ENCODE results near the gene GPRIN3. TPM values are rescaled to one million over a fixed set of nuclear protein-coding genes. Genes with fewer than 3 reads are reported as not detected.

The GPRIN3 gene
- total RNA-seq, 2 donors from 2014 or later, result 11.6 to 24.0 TPM

DNA sequence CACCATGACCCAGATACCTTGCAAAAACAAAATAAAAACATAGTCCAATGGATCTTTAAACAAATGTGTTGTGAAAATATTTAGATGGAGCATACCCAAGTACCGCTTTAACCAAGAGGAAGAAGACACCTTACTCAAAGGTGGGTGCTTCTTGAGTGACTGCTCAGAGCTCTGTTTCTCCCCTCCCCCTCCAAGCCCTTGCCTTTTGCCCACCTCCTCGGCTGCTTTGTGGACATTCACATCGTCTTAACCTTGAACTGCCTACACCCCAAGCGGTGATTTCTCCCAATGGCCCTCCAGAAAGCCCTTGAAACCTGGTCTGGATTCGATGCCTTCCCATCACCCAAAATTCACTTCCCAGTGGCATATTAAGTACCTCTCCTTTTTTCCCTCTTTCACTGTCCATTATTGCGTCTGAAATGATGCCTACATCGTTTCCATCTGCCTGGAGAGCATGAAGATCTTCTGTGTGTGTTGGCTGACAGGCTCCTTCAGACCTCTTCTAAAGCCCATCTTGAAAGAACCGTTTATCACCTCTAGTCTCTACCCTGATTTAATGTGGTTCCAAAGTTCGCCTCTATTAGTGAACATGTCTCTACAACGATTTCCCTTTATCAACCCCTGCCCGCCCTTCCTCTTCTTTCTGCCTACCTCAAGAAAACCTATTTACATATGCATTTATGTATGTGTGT is 968 bp downstream of the GPRIN3 start:
- no peak for DNase-seq (ENCODE audit: low spot score)
- no peak for ATAC-seq
- no peaks in the 10 kb centered on the region for H3K27me3 Mint-ChIP-seq
- no peaks in the 10 kb centered on the region for H3K9me3 Mint-ChIP-seq
- H3K36me3 Mint-ChIP-seq, result peaks cover 6% of the 10 kb centered on the region
- H3K27ac Mint-ChIP-seq, result peak overlapping the region in 1 of 2 donors; percentile 95
- H3K4me3 Mint-ChIP-seq, result peak overlapping the region; percentile 95
- H3K4me1 Mint-ChIP-seq (ENCODE audit: low read depth in 2 of 2), result peaks cover 33 to 55% of the 10 kb centered on the region in 2 donors

DNA sequence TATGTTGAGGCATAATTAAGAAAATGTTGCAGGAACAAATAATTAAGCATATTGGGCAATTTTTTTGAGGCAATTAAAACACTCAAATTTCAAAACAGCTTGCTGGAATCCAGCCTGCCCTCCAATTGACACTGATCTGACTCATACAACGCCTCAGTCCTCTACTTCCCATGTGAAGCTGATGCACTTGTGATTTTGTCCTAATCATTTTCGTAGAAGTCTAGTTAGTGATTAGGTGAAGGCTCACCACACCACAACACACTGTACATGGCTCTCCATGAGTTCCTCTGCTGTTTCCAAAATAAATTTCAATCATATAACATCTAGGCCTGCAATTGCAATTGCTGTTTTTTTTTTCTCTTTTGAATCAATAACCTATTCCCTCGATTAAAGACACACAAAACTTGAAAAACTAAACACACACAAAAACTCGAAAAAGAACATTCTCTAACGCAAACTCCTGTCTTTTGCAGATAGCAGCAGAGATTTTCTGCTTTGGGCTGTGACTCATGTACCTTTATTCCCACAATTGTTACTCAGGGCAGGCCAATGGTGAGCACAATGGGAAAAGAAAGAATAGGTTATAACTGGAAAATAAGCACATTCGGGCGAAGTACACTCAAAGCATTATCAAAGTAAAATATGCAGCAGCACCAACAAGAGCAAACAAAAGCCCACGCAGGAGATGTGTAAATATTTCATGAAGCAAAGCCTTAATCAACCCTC is 1.7 kb downstream of the GPRIN3 start:
- Mint-ChIP-seq H3K9me3 (no peaks in the 10 kb centered on the region), H3K36me3 (peaks cover 6% of the 10 kb centered on the region), H3K27me3 (no peaks in the 10 kb centered on the region), H3K4me1 (ENCODE audit: low read depth in 2 of 2) (peaks cover 38 to 63% of the 10 kb centered on the region in 2 donors), H3K27ac (peak overlapping the region in 1 of 2 donors; percentile 95), H3K4me3 (peak overlapping the region; percentile 95)
- no peak for DNase-seq (ENCODE audit: low spot score)
- peak; percentile 56 to 66 for ATAC-seq

- ATAC-seq (no peak), DNase-seq (ENCODE audit: low spot score) (no peak)
- peak overlapping the region in 1 of 2 donors; percentile 95 for H3K27ac Mint-ChIP-seq
- no peaks in the 10 kb centered on the region for H3K9me3 Mint-ChIP-seq
- H3K4me1 Mint-ChIP-seq (ENCODE audit: low read depth in 2 of 2), result peaks cover 41 to 70% of the 10 kb centered on the region in 2 donors
- no peaks in the 10 kb centered on the region for H3K27me3 Mint-ChIP-seq
- H3K36me3 Mint-ChIP-seq, result peaks cover 6% of the 10 kb centered on the region
- H3K4me3 Mint-ChIP-seq, result peak overlapping the region; percentile 95
Observed at GRCh38 chr4:89305028-89305427, 2.6 kb downstream of the GPRIN3 start.

DNA sequence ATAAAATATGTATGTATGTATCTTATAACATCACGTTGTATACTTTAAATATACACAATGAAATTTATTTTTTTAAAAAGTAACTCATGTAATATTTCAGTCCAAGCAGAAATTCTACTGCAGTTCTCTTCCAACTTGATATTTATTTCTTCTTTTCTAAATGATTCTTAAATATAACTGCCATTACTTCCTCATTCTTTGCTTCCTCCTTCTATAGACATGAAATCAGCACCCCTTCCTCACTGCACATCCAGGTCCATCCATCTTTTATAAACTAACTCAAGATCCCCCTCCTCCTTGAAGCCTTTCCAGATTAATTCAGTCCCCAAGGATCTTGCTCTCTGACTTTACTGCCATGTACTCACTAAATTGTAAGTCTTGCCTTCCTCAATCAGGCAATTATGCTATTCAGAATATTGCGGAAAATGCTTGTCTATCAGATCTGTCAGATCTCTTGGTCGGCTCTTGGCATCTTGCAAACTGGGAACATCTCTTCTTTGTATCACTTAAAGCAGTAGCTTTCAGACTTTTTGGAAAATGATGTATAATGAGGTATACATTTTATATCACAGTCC is 3.7 kb downstream of the GPRIN3 start:
- peaks cover 6% of the 10 kb centered on the region for H3K36me3 Mint-ChIP-seq
- ATAC-seq (no peak), DNase-seq (ENCODE audit: low spot score) (no peak)
- no peaks in the 10 kb centered on the region for H3K9me3 Mint-ChIP-seq
- H3K4me1 Mint-ChIP-seq (ENCODE audit: low read depth in 2 of 2), result peaks cover 48 to 74% of the 10 kb centered on the region in 2 donors
- H3K4me3 Mint-ChIP-seq, result peak overlapping the region; percentile 90
- H3K27me3 Mint-ChIP-seq, result no peaks in the 10 kb centered on the region
- H3K27ac Mint-ChIP-seq, result peak overlapping the region in 1 of 2 donors; percentile 95

- H3K36me3 Mint-ChIP-seq, result peaks cover 6% of the 10 kb centered on the region
- H3K4me3 Mint-ChIP-seq, result peak overlapping the region; percentile 86
- no peaks in the 10 kb centered on the region for H3K27me3 Mint-ChIP-seq
- H3K27ac Mint-ChIP-seq, result peak overlapping the region in 1 of 2 donors; percentile 95
- peaks cover 49 to 77% of the 10 kb centered on the region in 2 donors for H3K4me1 Mint-ChIP-seq (ENCODE audit: low read depth in 2 of 2)
- H3K9me3 Mint-ChIP-seq, result no peaks in the 10 kb centered on the region
- peak; percentile 70 to 74 for ATAC-seq
- DNase-seq (ENCODE audit: low spot score), result peak; percentile 76
Observed at GRCh38 chr4:89303177-89303576, 4.4 kb downstream of the GPRIN3 start.

DNA sequence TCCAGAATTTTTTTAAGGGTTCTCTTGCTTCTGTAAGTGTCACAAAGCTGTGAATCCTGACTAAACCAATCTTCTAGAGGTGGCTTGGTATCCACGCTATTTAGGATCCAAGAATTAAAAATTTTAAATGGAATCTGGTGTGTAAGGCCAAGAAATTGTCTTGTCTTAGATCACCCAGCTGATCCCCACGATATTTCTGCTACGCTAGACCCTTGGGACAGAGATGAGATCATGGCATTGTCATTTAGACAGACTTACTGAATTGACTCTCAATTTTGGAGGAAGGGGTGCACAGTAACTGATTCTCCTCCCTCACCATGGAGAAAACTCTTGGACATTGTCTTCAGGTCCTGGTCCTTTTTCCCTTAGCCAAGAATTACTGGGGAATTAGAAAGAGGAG is 5.7 kb downstream of the GPRIN3 start:
- no peaks in the 10 kb centered on the region for H3K27me3 Mint-ChIP-seq
- H3K4me3 Mint-ChIP-seq, result peak overlapping the region; percentile 86
- peaks cover 58 to 89% of the 10 kb centered on the region in 2 donors for H3K4me1 Mint-ChIP-seq (ENCODE audit: low read depth in 2 of 2)
- no peak for DNase-seq (ENCODE audit: low spot score)
- H3K9me3 Mint-ChIP-seq, result peaks cover 3% of the 10 kb centered on the region
- peak overlapping the region in 1 of 2 donors; percentile 95 for H3K27ac Mint-ChIP-seq
- ATAC-seq, result no peak
- peaks cover 4% of the 10 kb centered on the region for H3K36me3 Mint-ChIP-seq

DNA sequence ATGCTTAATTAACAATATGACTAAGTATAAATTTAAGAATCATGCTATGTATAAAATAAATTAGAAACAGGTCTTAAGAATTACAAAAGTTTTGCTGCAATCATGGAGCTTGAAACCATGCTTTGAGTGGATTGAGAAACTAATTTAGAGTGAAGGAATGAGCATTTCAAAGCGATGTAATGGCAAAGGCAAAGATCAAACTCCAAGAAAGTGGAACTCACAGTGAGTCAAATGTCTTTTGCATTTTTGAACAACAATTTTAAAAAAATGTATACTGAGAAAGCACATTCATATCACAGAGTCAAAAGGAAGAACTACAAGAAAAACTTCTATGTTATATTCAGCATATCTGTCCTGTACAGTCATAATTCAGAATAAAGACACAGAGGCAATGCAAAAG is 6.6 kb downstream of the GPRIN3 start:
- peaks cover 51 to 86% of the 10 kb centered on the region in 2 donors for H3K4me1 Mint-ChIP-seq (ENCODE audit: low read depth in 2 of 2)
- peak overlapping the region in 1 of 2 donors; percentile 95 for H3K27ac Mint-ChIP-seq
- H3K36me3 Mint-ChIP-seq, result no peaks in the 10 kb centered on the region

DNA sequence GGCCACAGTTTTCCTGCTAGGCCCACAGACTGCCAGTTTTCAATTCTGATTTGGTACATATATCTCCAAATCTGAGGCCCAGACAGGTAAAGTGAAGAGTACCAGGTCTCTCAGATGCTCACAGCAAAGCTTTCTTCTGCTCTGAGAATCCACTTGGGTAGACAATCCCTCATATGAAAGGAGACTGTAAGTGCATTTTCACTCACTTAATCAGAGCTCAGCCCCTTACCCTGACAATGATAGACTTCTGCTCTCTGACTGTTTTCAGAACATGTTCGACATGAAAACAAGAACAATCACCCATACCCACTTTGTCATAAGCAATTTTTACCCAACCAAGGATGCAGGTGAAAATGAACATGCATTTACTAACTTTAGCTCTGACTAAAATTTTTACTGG is 7.1 kb downstream of the GPRIN3 start:
- DNase-seq (ENCODE audit: low spot score) (no peak), ATAC-seq (no peak)
- peaks cover 46 to 82% of the 10 kb centered on the region in 2 donors for H3K4me1 Mint-ChIP-seq (ENCODE audit: low read depth in 2 of 2)
- peak overlapping the region; percentile 86 for H3K4me3 Mint-ChIP-seq
- H3K27ac Mint-ChIP-seq, result peak overlapping the region in 1 of 2 donors; percentile 95
- no peaks in the 10 kb centered on the region for H3K27me3 Mint-ChIP-seq
- H3K36me3 Mint-ChIP-seq, result no peaks in the 10 kb centered on the region
- H3K9me3 Mint-ChIP-seq, result peaks cover 3% of the 10 kb centered on the region

More for the DNA sequence above, 6.6 kb downstream of the GPRIN3 start:
- DNase-seq (ENCODE audit: low spot score), result no peak
- peaks cover 3% of the 10 kb centered on the region for H3K9me3 Mint-ChIP-seq
- H3K27me3 Mint-ChIP-seq, result no peaks in the 10 kb centered on the region
- H3K4me3 Mint-ChIP-seq, result peak overlapping the region; percentile 86
- ATAC-seq, result no peak

GRCh38 chr4:89300060-89300459 is 7.5 kb downstream of the GPRIN3 start:
- H3K36me3 Mint-ChIP-seq, result no peaks in the 10 kb centered on the region
- peak overlapping the region in 1 of 2 donors; percentile 95 for H3K27ac Mint-ChIP-seq
- peaks cover 46 to 82% of the 10 kb centered on the region in 2 donors for H3K4me1 Mint-ChIP-seq (ENCODE audit: low read depth in 2 of 2)
- H3K4me3 Mint-ChIP-seq, result peak overlapping the region; percentile 86
- DNase-seq (ENCODE audit: low spot score) (no peak), ATAC-seq (no peak)
- H3K9me3 Mint-ChIP-seq, result peaks cover 3% of the 10 kb centered on the region
- H3K27me3 Mint-ChIP-seq, result no peaks in the 10 kb centered on the region

DNA sequence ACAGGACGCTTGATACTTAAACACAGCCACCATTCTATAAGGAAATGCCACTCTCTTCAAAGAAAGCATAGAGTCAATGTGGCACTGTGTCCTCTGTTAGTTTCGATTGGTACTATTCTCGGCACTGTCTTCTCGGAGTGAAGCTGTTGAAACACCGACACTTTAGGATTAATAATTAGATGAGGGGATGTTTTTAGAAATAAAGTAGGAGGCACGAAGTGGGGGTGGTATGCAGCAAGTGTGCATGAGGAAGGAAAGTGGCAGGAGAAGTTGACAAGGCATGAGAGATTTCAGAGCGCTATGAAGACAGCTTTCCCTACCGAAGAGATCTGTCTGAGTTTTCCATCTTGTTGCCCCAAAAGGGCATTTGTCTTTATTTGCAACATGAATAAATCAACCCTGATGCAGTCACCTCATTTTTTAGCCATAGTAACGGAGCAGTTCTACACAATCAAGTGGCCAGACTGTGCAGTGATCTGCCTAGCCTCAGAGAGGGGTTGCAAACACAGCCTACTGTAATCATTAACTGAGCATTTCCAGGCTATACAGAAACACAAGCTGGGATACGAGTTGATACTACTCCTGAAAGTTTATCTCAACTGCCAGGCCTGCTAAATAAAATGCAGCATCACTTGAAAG is 8.3 kb downstream of the GPRIN3 start:
- no peaks in the 10 kb centered on the region for H3K36me3 Mint-ChIP-seq
- H3K27me3 Mint-ChIP-seq, result no peaks in the 10 kb centered on the region
- H3K4me3 Mint-ChIP-seq, result peak overlapping the region; percentile 90
- H3K9me3 Mint-ChIP-seq, result peaks cover 3% of the 10 kb centered on the region
- ATAC-seq (peak; percentile 58 to 74), DNase-seq (ENCODE audit: low spot score) (no peak)
- peaks cover 52 to 82% of the 10 kb centered on the region in 2 donors for H3K4me1 Mint-ChIP-seq (ENCODE audit: low read depth in 2 of 2)
- peak overlapping the region in 1 of 2 donors; percentile 95 for H3K27ac Mint-ChIP-seq

GRCh38 chr4:89298788-89299152 is 8.8 kb downstream of the GPRIN3 start:
- ATAC-seq (peak in 1 of 2 donors; percentile 41), DNase-seq (ENCODE audit: low spot score) (peak; percentile 67)
- Mint-ChIP-seq H3K4me3 (peak overlapping the region; percentile 90), H3K36me3 (no peaks in the 10 kb centered on the region), H3K27me3 (no peaks in the 10 kb centered on the region), H3K27ac (peak overlapping the region in 1 of 2 donors; percentile 95), H3K9me3 (peaks cover 3% of the 10 kb centered on the region), H3K4me1 (ENCODE audit: low read depth in 2 of 2) (peaks cover 51 to 82% of the 10 kb centered on the region in 2 donors)

- Mint-ChIP-seq H3K36me3 (no peaks in the 10 kb centered on the region), H3K9me3 (peaks cover 3% of the 10 kb centered on the region), H3K4me1 (ENCODE audit: low read depth in 2 of 2) (peaks cover 53 to 82% of the 10 kb centered on the region in 2 donors), H3K27me3 (no peaks in the 10 kb centered on the region), H3K27ac (peak overlapping the region in 1 of 2 donors; percentile 95), H3K4me3 (peak overlapping the region; percentile 90)
- ATAC-seq, result peak; percentile 38 to 55
- no peak for DNase-seq (ENCODE audit: low spot score)
Observed at GRCh38 chr4:89298155-89298554, 9.4 kb downstream of the GPRIN3 start.

GRCh38 chr4:89296896-89297295 is 10.7 kb downstream of the GPRIN3 start:
- H3K9me3 Mint-ChIP-seq, result peaks cover 3% of the 10 kb centered on the region
- peaks cover 1% of the 10 kb centered on the region for H3K36me3 Mint-ChIP-seq
- ATAC-seq (no peak), DNase-seq (ENCODE audit: low spot score) (no peak)
- no peaks in the 10 kb centered on the region for H3K27me3 Mint-ChIP-seq
- peak overlapping the region; percentile 92 for H3K4me3 Mint-ChIP-seq
- H3K27ac Mint-ChIP-seq, result peak overlapping the region in 1 of 2 donors; percentile 95
- peaks cover 58 to 76% of the 10 kb centered on the region in 2 donors for H3K4me1 Mint-ChIP-seq (ENCODE audit: low read depth in 2 of 2)

Measured in natural killer cell treated with Interleukin-12 subunit alpha and Interleukin-12 subunit beta and Interleukin-15 and Interleukin-18, amount 100 ng/mL, for 72 hours (primary cell).